SK-N-SH treated with all-trans-retinoic acid at 6 μM for 48 hours (cell line): ENCODE data around the gene IKBKE.

Experiments
- CREB5 ChIP-seq: fragments of 250-450 bp; sonication (Bioruptor Pico); IDR thresholded peaks from 2 replicates; pipeline ENCODE4 v1.5.1; 2020; ENCODE audit warnings: low read depth, mild to moderate bottlenecking, moderate library complexity
- RARB ChIP-seq: fragments of 250-450 bp; sonication (Bioruptor Pico); IDR thresholded peaks from 2 replicates; pipeline ENCODE4 v1.8.0; 2021; ENCODE audit warnings: mild to moderate bottlenecking, moderate library complexity
- TOX ChIP-seq: fragments of 250-450 bp; sonication (Bioruptor Pico); IDR thresholded peaks from 2 replicates; pipeline ENCODE4 v1.8.0; 2021; ENCODE audit warnings: mild to moderate bottlenecking, moderate library complexity, borderline replicate concordance
- ZC3H10 ChIP-seq: fragments of 250-450 bp; sonication (Bioruptor Pico); IDR thresholded peaks from 2 replicates; pipeline ENCODE4 v1.5.1; 2021; ENCODE audit warnings: mild to moderate bottlenecking, moderate library complexity
- ZFP3 ChIP-seq: fragments of 250-450 bp; sonication (Bioruptor Pico); IDR thresholded peaks from 2 replicates; pipeline ENCODE4 v1.5.0; 2020; ENCODE audit warnings: mild to moderate bottlenecking, moderate library complexity
- ZFP30 ChIP-seq: fragments of 450-650 bp; formaldehyde crosslinking; IDR thresholded peaks from 2 replicates; pipeline ENCODE4 v1.5.0; 2022; ENCODE audit warnings: mild to moderate bottlenecking, moderate library complexity
- TF ChIP-seq, protein P1 (sequence below): fragments of 250-450 bp; sonication (Bioruptor Pico); IDR thresholded peaks from 2 replicates; pipeline ENCODE4 v1.8.0; 2020; ENCODE audit warnings: mild to moderate bottlenecking, moderate library complexity, borderline replicate concordance

- TF ChIP-seq RARB (CRISPR knock-in tag) (no peak), TOX (CRISPR knock-in tag) (no peak), CREB5 (CRISPR knock-in tag) (no peak), ZFP30 (CRISPR knock-in tag) (no peak), ZC3H10 (CRISPR knock-in tag) (no peak), ZFP3 (no peak)
- TF ChIP-seq, protein P1, sequence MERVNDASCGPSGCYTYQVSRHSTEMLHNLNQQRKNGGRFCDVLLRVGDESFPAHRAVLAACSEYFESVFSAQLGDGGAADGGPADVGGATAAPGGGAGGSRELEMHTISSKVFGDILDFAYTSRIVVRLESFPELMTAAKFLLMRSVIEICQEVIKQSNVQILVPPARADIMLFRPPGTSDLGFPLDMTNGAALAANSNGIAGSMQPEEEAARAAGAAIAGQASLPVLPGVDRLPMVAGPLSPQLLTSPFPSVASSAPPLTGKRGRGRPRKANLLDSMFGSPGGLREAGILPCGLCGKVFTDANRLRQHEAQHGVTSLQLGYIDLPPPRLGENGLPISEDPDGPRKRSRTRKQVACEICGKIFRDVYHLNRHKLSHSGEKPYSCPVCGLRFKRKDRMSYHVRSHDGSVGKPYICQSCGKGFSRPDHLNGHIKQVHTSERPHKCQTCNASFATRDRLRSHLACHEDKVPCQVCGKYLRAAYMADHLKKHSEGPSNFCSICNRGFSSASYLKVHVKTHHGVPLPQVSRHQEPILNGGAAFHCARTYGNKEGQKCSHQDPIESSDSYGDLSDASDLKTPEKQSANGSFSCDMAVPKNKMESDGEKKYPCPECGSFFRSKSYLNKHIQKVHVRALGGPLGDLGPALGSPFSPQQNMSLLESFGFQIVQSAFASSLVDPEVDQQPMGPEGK: no peak
Observed at GRCh38 chr1:206472024-206472423, 1.7 kb downstream of the IKBKE start.
